Stimulated activated effector memory CD8-positive, alpha-beta T cell treated with anti-CD3 and anti-CD28 coated beads, Interleukin-12 subunit alpha, Interleukin-12 subunit beta, amount 100 ng/mL, for 72 hours (primary cell): ENCODE measurements around the gene DRG2.

Experiments used
- ATAC-seq: fragments of 150-1000 bp; cut with Tn5 transposase; 2 replicates; pipeline ENCODE4 v1.10.0; 2021
- DNase-seq, 2 donors: peaks; one replicate each; pipeline ENCODE4 v3.0.0; 2021 to 2022; ENCODE audit warnings: low spot score in 2 of 2
- H3K27ac Mint-ChIP-seq: one replicate; pipeline ENCODE4 v1.8.0; 2022; ENCODE audit warnings: mild to moderate bottlenecking, mixed read lengths
- H3K36me3 Mint-ChIP-seq: one replicate; pipeline ENCODE4 v1.8.0; 2022; ENCODE audit warnings: mild to moderate bottlenecking, mixed read lengths
- H3K4me1 Mint-ChIP-seq: one replicate; pipeline ENCODE4 v1.8.0; 2022; ENCODE audit warnings: mixed read lengths
- H3K4me3 Mint-ChIP-seq: one replicate; pipeline ENCODE4 v1.8.0; 2022; ENCODE audit warnings: mild to moderate bottlenecking, mixed read lengths
- H3K9me3 Mint-ChIP-seq: one replicate; pipeline ENCODE4 v1.8.0; 2022; ENCODE audit warnings: mixed read lengths

Gene DRG2

DNA sequence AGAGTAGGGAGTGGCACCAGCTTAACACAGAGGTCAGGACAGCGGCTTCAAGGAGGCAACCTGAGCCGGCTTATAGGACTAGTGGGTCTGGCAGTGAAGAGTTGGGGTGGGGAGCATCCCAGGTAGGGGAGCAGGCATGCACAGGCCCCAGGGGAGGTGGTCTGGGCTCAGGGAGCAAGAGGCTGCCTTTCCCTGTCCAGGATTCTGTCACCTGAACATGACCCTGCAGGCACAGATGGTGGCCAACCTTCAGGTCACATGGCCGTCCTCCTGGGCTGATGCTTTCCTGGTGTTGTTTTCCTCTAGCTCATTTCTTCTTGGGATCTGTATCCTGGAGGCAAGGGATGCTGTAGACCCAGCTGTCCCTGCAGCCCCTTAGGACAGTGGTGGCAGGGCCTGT, 17.3 kb downstream of the DRG2 start:
- no peaks in the 10 kb centered on the region for H3K4me1 Mint-ChIP-seq
- no peak for ATAC-seq
- no peak overlapping the region for H3K27ac Mint-ChIP-seq
- H3K4me3 Mint-ChIP-seq = no peak overlapping the region
- H3K9me3 Mint-ChIP-seq = no peaks in the 10 kb centered on the region
- peaks cover 18% of the 10 kb centered on the region for H3K36me3 Mint-ChIP-seq
- no peak for DNase-seq

DNA sequence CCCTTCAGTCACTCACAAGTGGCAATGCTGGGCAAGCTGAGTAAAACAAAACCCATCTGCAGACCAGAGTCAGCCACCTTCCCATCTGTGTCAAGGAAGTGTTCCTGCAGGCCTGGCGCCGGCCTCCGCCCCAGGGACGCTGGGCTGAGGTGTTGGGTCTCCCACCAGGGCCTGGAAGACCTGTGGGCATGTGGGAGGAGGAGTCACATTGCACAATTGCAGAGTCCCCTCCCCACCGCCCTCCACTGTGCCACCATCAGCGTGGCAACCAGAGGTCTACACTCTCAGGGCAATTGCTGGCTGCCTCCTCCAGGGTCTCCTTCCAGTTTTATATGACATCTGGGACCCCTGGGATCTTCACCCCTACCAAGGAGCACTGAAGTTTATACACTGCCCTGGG, 17.8 kb downstream of the DRG2 start:
- ATAC-seq = no peak
- Mint-ChIP-seq H3K27ac (no peak overlapping the region), H3K4me3 (no peak overlapping the region), H3K9me3 (no peaks in the 10 kb centered on the region), H3K4me1 (no peaks in the 10 kb centered on the region), H3K36me3 (peaks cover 13% of the 10 kb centered on the region)
- DNase-seq = no peak

DNA sequence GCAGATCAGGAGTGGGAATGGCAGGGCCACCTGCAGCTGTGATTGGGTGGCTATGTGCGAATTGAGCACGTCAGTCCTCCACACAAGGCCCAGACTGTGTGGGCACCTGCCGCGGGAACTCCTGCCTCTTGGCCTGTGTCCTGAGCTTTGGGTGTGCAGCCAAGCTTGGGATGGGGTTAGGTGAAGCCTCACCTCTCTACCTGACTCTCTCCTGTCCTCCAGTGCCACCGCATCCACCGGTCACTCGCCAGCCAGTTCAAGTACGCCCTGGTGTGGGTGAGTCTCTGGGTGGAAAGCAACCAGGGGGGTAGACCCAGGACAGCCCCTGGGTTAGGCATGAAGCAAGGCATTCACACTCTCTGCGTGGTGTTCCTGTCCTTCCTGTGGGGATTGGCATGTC, 18.5 kb downstream of the DRG2 start:
- H3K4me3 Mint-ChIP-seq = no peak overlapping the region
- no peaks in the 10 kb centered on the region for H3K4me1 Mint-ChIP-seq
- peaks cover 10% of the 10 kb centered on the region for H3K36me3 Mint-ChIP-seq
- DNase-seq = no peak
- peak overlapping the region; percentile 26 for H3K27ac Mint-ChIP-seq
- no peaks in the 10 kb centered on the region for H3K9me3 Mint-ChIP-seq
- ATAC-seq = no peak

DNA sequence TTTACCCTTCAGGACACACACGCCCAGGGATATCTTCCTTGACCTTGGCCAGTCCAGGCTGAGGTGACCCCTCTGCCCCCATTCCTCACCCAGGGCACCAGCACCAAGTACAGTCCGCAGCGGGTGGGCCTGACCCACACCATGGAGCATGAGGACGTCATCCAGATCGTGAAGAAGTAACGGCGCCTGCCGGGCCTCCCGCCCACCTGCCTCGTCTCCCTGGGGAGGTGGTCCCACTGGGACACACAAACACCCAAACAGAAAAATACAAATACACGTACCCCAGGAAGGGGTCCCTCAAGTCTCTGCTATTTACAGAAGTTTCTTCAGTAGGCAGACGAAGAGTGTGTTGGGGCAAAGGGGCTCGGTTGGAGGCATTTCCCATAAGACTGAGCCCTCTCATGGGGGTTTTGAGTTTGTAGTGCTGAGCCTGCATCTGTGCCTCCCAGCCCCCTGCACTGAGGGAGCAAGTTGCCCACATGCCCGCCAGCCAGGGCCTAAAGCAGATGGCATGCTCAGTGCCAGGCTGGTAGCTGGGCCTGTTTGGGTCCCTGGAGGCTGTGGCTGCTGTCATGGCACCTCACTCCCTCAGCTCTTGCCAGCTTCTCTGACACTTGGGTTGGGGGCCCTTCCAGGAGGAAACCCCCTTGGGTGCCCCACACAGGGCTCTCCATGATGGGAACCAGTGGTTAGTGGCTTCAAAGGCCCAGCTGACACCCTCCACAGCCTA, 19.5 kb downstream of the DRG2 start:
- H3K9me3 Mint-ChIP-seq = no peaks in the 10 kb centered on the region
- H3K4me3 Mint-ChIP-seq = no peak overlapping the region
- H3K36me3 Mint-ChIP-seq = peaks cover 10% of the 10 kb centered on the region
- H3K27ac Mint-ChIP-seq = peak overlapping the region; percentile 45
- ATAC-seq (no peak), DNase-seq (no peak)
- H3K4me1 Mint-ChIP-seq = no peaks in the 10 kb centered on the region

DNA sequence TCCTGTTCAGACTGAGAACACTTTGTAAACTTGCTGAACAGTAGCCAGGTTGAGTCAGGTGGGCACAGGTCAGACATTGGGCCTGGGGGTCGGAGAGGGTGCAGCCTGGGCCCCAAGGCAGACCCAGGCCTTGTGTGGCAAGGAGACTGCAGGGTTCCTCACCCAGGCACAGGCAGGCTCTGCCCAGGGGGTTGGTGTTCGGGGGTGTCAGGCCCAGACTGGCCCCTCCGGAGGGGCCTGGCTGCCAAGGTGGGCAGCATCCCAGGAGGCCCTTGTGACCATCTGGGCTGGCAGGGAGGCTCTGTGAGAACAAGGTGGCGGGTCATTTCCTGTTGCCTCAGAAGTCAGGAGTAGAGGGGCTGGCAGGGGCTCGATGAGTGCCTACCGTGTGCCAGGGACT, 20.2 kb downstream of the DRG2 start:
- Mint-ChIP-seq H3K4me3 (no peak overlapping the region), H3K9me3 (no peaks in the 10 kb centered on the region), H3K27ac (peak overlapping the region; percentile 45), H3K36me3 (peaks cover 10% of the 10 kb centered on the region), H3K4me1 (no peaks in the 10 kb centered on the region)
- ATAC-seq (no peak), DNase-seq (no peak)

DNA sequence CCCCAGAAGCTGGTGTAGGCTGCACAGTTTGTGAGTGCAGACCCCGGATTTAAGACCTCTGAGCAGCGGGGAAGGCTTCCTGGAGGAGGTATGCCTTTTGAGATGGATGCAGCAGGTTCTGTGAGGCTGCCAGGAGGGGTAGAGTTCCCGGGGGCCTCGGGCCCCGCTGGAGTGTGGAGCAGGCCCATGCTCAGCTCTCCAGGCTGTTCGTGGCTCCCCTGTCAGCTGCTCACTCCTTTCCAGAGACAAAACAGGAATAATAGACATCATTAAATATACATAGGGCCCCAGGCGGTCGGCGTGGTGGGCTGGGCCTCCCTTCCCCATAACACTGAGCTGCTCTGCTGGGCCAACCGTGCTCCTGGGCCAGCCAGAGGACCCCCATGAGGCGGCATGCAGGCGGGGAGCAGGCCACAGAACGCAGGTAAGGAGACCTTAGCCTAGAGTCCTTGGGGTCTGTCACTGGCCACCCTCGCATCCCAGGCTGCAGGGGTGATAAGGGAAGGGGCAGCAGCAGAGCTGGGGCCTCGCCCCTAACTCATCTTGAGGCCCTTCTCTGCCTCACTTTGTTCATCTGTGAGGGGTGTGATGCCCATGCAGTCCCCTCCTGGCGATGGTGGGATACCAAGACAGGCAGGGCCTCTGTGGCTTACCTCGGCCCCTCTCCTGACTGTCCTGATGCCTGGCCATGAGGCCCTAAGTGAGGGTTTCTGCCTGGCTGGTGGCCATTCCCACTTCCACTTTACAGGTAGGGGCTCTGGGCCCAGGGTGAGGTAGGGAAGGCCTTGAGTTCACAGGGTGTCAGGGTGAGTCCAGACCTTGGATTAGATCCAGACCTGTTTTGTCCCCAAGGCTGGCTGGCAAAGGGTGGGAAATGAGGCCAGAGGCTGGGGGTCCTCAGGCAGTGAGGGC, 20.9 kb downstream of the DRG2 start, which contains the start of gene MYO15A:
Gene MYO15A, plus strand, starts transcription at position 356 of the 912 bp plus-strand sequence. CDS start 10,045 bp downstream, outside the sequence.
- no peak within 1 kb of the TSS for H3K4me3 Mint-ChIP-seq
- H3K4me1 Mint-ChIP-seq = no peaks in the 10 kb centered on the region
- peak within 1 kb of the TSS; percentile 70 for H3K27ac Mint-ChIP-seq

DNA sequence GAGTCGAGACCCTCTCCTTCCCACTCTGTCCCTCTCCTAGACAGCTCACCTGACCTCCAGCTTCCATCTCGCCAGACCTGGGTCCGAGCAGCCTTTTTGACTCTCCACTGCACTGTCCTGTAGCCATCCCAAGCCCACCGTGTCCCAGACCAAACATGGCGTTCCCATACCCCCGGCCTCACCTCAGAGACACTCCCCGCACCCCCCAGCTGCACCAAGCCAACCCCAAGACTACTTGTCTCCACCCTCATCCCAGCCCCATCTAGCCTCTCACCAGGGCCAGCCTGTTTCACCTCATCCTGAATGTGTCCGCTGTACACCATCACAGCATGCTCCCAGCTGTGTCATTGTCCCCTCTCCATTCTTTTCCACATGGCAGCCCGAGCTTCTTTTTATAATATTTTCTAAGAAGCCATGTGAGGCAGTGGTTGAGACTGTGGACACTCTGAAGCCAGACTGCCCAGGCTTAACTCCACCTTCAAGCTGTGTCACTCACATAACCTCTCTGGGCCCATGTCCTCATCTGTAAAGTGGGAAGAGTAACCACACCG, 22.3 kb downstream of the DRG2 start:
- no peaks in the 10 kb centered on the region for H3K4me1 Mint-ChIP-seq
- ATAC-seq = no peak

More for the DNA sequence above, 20.9 kb downstream of the DRG2 start, which contains the start of gene MYO15A:
- DNase-seq = no peak
- Mint-ChIP-seq H3K9me3 (no peaks in the 10 kb centered on the region), H3K36me3 (peaks cover 10% of the 10 kb centered on the region)
- no peak for ATAC-seq

DNA sequence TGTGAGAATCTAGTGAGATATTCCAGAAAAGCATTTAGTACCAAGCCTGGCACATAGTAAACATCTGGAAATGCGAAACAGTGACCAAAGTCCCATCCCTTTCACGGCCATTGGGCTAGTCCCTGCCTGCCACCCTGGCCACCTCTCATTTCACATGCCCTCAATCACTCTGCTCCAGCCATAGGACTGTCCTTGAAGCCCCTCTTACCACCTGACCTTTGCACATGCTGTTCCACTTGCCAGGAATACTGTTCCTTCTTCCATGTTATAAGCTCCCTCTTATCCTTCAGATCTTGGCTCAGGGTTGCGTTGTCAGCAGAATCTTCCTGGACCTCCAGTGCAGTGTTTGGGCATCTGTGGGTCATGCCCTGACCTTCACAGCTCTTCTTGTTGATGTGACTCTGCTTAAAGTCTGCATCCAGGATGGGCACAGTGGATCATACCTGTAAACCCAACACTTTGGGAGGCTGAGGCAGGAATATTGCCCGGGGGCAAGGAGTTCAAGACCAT, 22.9 kb downstream of the DRG2 start:
- DNase-seq = no peak
- peak overlapping the region; percentile 70 for H3K27ac Mint-ChIP-seq
- H3K4me3 Mint-ChIP-seq = no peak overlapping the region
- ATAC-seq = no peak
- no peaks in the 10 kb centered on the region for H3K4me1 Mint-ChIP-seq
- peaks cover 10% of the 10 kb centered on the region for H3K36me3 Mint-ChIP-seq
- no peaks in the 10 kb centered on the region for H3K9me3 Mint-ChIP-seq

More for the DNA sequence above, 22.3 kb downstream of the DRG2 start:
- H3K36me3 Mint-ChIP-seq = peaks cover 10% of the 10 kb centered on the region
- DNase-seq = no peak
- no peak overlapping the region for H3K4me3 Mint-ChIP-seq
- H3K27ac Mint-ChIP-seq = peak overlapping the region; percentile 70
- no peaks in the 10 kb centered on the region for H3K9me3 Mint-ChIP-seq

DNA sequence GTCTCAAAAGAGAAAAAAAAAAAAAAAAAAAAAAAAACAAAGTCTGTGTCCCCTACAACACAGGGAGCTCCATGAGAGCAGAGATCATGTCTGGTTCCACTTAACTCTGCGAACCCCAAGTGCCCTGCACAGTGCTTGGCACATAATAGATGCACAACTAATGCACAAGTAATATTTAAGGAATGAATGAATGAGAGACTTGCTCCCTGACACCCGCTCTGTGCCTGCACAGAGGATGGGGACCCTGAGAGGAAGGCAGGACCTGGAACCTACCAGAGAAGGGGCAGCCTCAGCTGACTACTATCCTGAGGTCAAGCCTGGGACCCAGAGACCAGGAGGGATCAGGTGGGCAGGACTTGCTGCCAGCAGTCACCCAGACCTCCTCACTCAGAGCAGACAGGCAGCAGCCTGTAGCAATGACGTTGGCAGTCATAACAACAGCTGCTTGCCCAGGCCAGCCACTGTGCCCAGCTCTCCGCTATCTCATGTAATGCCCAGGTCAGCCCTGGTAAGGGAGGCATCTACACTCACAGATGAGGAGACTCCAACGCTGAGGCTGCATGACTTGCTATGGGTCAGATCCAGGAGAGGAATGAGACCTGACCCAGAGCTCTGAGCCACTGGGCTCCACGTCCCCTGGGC, 23.7 kb downstream of the DRG2 start:
- H3K36me3 Mint-ChIP-seq = peaks cover 8% of the 10 kb centered on the region
- no peak overlapping the region for H3K27ac Mint-ChIP-seq

DNA sequence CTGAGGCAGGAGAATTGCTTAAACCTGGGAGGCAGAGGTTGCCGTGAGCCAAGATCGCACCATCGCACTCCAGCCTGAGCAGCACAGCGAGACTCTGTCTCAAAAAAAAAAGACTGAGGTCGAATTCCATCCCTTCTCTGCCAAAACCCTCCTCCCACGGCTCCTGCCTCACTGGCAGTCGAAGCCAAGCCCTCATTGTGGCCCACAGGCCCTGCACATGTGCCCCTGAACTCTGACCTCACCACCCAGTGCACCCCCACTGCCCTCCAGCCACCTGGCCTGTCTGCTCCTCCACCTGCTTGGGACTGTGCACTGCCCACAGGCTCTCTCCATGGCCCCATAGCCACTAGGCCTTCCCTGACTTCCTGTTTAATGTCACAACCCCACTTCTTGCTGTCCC, 27.8 kb downstream of the DRG2 start:
- Mint-ChIP-seq H3K4me3 (no peak overlapping the region), H3K4me1 (no peaks in the 10 kb centered on the region), H3K27ac (no peak overlapping the region), H3K9me3 (peaks cover 3% of the 10 kb centered on the region), H3K36me3 (no peaks in the 10 kb centered on the region)
- DNase-seq (no peak), ATAC-seq (no peak)

More for the DNA sequence above, 23.7 kb downstream of the DRG2 start:
- DNase-seq (no peak), ATAC-seq (no peak)
- no peaks in the 10 kb centered on the region for H3K4me1 Mint-ChIP-seq
- H3K4me3 Mint-ChIP-seq = no peak overlapping the region
- H3K9me3 Mint-ChIP-seq = no peaks in the 10 kb centered on the region

DNA sequence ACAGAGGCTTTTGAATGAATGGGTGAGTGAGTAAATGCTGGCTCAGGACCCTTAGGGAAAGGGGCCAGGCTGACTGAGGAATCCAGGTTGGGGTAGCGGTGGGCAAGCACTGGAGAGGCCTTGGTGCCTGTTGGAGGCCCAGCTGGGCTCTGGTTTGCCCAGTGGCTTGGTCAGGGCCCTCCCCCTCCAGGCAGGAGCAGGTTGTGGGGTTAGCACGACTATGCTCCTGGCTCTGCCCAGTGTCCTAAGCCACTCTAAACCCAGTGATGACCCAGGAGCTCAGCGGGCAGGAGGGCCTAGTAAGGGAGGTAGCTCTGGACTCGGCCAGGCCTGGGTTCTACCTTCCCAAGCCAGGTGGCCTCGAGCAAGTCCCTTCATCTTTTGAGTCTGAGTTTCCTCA, 28.3 kb downstream of the DRG2 start:
- H3K9me3 Mint-ChIP-seq = peaks cover 3% of the 10 kb centered on the region
- no peak overlapping the region for H3K27ac Mint-ChIP-seq
- H3K4me1 Mint-ChIP-seq = no peaks in the 10 kb centered on the region
- no peaks in the 10 kb centered on the region for H3K36me3 Mint-ChIP-seq
- DNase-seq = no peak
- no peak for ATAC-seq
- H3K4me3 Mint-ChIP-seq = no peak overlapping the region

DNA sequence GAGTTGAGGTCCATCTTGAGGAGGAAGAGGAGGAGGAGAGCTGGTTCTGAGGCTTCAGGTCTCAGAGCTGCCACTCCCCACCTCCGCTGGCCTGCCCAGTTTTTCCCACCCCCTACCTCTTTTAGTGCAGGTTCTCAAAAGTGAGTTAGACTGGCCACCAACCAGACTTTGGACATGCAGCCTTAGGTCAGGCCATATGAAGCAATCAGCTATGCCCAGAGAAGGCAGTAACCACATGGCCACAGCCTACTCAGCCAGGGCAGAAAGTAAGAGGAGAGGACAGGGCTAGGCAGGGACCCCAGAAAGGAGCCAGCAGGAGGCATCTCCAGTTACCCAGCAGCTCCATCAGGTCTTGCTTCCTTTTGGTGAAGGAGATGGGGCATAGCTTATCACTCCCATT, 29.8 kb downstream of the DRG2 start:
- H3K27ac Mint-ChIP-seq = no peak overlapping the region
- H3K4me3 Mint-ChIP-seq = no peak overlapping the region
- no peaks in the 10 kb centered on the region for H3K4me1 Mint-ChIP-seq
- DNase-seq (no peak), ATAC-seq (no peak)
- peaks cover 3% of the 10 kb centered on the region for H3K9me3 Mint-ChIP-seq
- no peaks in the 10 kb centered on the region for H3K36me3 Mint-ChIP-seq

DNA sequence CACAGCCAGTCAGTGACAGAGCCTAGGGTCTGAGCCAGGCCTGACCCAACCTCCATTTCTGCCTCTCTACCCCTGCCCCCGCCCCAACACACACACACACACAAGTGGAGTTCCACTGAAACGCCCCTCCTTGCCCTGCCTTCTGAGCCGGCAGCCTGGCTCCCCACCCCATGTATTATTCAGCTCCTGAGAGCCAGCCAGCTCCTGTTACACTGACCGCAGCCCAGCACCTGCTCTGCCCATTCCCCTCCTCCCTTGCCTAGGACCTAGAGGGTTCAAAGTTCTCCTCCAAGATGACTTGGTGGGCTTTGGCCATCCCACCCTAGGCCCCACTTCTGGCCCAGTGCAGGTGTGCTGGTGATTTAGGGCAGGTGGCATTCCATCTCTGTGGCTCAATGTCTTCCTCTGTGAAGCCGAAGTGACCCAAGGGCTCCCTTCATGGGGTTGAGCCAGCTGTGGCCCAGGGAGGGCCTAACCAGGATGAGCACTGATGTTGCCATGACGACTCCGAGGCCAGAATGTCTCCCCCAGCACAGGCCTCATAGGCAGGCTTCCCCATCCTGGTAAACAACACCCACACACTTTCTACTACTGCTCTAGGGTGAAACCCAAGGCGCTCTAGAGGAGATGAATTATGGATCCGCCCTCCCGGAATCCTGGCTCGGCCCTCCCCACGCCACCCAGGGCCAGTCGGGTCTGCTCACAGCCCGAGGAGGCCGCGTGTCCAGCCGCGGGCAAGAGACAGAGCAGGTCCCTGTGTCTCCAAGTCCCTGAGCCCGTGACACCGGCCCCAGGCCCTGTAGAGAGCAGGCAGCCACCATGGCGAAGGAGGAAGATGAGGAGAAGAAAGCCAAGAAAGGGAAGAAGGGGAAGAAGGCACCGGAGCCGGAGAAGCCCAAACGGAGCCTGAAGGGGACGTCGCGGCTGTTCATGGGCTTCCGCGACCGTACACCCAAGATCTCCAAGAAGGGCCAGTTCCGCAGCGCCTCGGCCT, 30.5 kb downstream of the DRG2 start:
- no peak for DNase-seq
- H3K9me3 Mint-ChIP-seq = peaks cover 3% of the 10 kb centered on the region
- no peaks in the 10 kb centered on the region for H3K4me1 Mint-ChIP-seq
- ATAC-seq = no peak
- H3K36me3 Mint-ChIP-seq = no peaks in the 10 kb centered on the region
- H3K4me3 Mint-ChIP-seq = no peak overlapping the region
- H3K27ac Mint-ChIP-seq = no peak overlapping the region

DNA sequence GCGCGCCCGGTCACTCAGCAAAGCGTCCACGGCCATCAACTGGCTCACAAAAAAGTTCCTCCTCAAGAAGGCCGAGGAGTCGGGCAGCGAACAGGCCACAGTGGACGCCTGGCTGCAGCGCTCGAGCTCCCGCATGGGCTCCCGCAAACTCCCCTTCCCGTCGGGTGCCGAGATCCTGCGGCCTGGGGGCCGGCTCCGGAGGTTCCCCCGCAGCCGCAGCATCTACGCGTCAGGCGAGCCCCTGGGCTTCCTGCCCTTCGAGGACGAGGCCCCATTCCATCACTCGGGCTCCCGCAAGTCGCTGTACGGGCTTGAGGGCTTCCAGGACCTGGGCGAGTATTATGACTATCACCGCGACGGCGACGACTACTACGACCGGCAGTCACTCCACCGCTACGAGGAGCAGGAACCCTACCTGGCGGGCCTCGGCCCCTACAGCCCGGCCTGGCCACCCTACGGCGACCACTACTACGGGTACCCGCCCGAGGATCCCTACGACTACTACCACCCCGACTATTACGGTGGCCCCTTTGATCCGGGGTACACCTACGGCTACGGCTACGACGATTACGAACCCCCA, 31.5 kb downstream of the DRG2 start:
- Mint-ChIP-seq H3K4me3 (no peak overlapping the region), H3K4me1 (no peaks in the 10 kb centered on the region), H3K36me3 (no peaks in the 10 kb centered on the region), H3K27ac (no peak overlapping the region), H3K9me3 (peaks cover 3% of the 10 kb centered on the region)
- DNase-seq (no peak), ATAC-seq (no peak)
